Fibroblast of peridontal ligament (primary cell): Measurements from ENCODE around the gene C15orf62.

Source experiments
- DNase-seq: peaks from one replicate; pipeline ENCODE4 v3.0.0-alpha.2; 2010; ENCODE audit errors: extremely low read depth

C15orf62 gene, protein sequence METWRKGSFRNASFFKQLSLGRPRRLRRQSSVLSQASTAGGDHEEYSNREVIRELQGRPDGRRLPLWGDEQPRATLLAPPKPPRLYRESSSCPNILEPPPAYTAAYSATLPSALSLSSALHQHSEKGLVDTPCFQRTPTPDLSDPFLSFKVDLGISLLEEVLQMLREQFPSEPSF

DNA sequence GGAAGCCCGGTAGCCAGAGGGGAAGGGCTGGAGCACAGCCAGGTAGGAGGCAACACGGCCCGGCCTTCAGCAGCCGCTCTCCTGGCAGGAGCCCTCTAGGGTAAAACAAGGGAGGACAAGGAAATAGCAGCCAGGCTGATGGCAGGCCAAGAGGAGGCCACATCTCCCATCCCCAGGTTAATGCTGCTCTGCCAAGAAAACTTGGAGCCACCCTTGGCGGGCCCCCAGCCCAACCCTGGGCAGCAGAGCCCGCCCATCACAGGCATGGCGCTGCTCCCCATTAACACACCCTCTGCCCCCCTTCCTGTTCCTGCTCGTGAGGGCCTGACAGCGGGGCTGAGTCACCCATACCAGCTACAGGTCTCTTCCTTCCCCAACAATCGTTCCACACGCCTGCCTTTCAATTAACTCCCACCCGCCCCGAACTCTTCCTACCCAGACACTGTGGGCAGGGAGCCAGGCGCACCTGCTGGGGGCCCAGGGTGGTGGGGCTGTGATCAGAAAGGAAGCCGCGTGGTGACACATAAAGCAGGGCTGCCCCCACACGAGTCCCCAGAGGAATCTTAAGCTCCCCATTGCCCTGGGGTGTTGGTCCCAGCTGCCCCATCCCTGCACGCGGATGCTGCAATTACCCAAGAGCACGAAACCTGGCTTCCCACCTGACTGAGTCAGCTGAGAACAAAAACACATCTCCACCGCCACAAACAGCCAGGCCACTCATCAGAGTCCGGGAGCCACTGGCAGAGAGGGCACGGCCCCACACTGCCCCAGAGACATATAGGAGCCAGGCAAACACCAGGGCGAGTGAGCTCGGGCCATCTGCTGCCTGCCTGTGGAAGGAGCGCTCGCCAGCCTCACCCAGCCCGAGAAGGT is at the start of gene C15orf62:
TSS of gene C15orf62 (plus strand) at position 707 of the 873 bp plus-strand sequence. CDS start 516 bp downstream, outside the sequence.
- DNase-seq, result no peak

DNA sequence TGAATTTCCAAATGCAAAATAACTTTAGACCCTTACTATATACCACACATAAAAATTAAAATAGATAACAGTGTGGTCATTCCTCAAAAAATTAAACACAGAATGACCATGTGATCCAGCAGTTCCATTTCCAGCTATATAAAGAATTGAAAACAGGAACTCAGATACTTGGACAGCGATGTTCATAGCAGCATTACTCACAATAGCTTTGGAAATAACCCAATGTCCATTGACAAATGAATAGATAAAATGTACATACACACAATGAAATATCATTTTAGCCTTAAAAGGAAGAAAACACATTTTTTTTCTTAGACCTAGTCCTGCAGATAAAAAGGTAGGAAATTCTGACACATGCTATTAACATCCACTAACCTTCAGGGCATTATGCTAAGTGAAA is 48.1 kb upstream of the C15orf62 start:
- peak; percentile 33 for DNase-seq

DNA sequence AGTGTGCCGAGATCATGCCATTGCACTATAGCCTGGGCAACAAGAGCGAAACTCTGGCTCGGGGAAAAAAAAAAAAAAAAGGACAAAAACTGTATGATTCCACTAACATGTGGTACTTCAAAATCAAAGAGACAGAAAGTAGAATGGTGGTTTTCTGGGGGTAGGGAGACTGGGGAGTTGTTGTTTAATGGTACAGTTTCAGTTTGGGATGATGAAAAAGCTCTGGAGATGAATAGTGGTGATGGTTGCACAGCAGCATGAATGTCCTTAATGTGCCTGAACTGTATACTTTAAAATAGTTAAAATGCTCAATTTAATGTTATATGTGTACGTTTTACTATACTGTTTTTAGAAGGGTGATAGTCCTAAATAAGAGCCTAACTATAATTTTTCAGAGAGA is 47.4 kb upstream of the C15orf62 start:
- DNase-seq, result no peak

DNA sequence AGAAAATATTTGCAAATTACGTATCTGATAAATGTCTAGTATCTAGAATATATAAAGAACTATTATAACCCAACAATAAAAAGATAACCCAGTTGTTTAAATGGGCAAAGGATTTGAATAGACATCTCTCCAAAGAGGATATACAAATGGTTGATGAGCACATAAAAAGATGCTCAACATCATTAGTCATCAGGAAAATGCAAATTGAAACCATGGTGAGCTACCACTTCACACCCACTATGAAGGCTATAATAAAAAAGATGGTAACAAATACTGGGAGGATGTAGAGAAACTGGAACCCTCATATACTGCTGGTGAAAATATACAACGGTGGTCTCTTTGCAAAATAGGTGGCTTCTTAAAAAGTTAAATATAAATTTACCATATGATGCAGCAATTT is 46.8 kb upstream of the C15orf62 start:
- DNase-seq, result peak; percentile 31

DNA sequence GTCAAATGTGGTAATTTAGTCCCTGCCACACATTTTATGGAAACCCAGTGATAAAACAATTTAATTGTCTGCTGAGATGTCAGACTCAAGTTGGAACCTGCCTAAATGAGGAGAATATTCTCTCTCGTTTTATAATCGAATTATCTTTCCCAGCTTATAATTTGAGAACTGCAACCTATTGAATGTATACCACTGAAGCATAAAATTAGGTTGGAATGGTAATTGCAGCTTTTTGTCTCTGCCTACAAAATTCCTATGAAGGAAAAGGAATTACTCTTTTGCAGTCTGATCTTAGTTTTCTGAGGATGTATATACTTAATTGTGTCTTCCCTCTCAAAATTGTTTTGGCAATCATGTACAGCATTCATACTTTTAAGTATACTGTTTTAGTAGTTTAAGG is 45.9 kb upstream of the C15orf62 start:
- DNase-seq, result no peak

DNA sequence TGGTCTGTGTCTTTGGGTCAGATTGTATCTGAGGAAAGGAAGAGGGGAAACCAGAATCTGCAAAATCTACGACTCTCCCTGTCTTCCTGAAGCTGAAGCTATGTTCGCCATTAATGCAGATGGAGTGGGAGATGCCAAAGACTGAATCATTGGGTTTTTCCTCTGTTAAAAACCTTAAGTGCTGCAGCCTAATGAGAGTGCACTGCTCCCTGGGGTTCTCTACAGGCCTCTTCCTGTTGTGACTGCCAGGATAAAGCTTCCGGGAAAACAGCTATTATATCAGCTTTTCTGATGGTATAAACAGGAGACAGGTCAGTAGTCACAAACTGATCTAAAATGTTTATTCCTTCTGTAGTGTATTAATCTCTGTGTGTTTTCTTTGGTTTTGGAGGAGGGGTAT is 38.7 kb upstream of the C15orf62 start:
- DNase-seq, result no peak

DNA sequence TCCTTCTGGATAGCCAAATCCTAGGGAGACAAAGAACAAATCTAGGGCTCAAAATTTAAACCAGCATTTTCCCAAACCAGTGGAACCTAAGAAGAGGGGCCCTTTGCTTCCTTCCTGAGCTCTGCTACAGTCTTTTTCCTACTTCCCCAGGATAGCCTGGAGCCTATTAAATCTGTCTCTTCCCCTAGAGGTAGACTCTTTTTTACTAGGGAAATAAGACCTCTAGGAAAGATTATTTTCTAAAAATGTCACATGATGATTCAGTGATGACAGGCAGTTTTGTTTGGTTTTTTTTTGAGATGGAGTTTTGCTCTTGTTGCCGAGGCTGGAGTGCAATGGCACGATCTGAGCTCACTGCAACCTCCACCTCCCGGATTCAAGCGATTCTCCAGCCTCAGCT is 33.2 kb upstream of the C15orf62 start:
- no peak for DNase-seq

DNA sequence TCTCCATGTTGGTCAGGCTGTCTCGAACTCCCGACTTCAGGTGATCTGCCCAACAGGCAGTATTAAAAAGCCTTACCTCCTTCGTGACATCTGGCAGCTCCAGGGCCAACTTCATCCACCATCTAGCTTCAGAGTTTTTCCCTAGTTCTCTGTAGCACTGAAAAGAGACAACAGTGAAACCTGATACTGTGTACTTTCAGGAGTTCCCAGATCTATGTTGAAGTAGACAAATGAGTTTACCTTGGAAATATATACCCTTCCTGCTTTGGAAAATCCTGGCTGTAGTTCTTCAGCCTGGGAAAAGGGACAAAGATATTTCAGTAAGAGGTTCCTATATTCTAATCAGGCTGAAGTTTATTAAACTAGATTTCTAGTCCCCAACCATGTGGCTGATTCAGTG is 32.7 kb upstream of the C15orf62 start:
- no peak for DNase-seq

DNA sequence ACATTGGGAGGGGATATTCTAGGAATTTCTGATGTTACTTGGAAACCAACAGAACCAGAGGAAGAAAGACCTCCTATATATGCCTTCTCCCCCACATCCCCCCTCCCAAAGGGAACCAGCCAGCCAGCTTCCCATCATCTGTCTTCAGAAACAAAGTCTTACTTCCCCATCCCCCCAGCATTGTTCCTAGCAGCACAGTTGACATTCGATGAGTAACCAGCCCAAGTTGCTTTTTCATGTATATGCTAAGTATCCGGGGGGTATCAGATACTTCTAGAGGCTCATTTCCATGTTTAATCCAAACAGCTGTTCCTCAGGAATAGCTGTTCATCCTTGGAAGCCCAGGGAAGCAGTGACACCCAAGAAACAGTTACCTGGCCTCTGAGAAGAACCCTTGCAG is 30.7 kb upstream of the C15orf62 start:
- DNase-seq, result no peak

DNA sequence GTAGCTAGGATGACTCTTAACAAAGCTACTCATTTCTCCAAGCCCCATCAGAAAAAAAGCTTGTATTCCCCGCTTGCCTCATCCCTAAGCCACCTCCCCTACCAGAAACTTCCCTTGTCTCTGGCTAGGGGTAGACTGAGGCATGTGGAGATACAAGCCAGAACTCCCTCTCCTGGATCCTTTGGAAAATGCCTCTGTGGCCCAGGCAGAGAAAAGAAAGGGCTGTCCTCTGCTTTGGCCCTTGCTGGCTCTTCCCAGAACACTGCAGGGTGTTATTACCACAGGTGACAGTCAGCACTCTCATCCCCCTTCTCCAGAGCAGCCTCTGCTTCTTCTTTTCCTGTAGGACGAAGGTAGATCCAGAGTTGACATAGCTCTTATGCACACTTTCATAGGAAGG is 29.9 kb upstream of the C15orf62 start:
- no peak for DNase-seq

DNA sequence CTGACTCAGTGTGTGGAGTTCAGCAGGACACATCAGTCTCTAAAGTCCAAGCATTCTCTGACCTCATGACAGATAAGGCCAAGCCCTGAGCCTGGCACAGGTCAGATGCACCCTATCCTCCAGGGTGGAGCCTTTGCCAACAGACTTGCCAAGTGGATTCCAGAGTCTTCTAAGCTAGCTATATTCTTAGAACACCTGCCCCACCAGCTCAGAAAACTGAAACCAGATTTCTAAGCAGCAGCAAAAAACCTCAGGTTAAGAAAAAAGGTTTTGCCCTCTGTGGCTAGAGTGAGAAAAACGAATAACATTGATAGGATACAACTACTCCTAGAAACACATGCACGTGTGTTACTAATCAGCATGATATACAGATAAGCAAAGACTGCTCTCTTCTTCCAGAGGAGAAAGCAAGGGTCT is 26.3 kb upstream of the C15orf62 start:
- DNase-seq, result no peak

DNA sequence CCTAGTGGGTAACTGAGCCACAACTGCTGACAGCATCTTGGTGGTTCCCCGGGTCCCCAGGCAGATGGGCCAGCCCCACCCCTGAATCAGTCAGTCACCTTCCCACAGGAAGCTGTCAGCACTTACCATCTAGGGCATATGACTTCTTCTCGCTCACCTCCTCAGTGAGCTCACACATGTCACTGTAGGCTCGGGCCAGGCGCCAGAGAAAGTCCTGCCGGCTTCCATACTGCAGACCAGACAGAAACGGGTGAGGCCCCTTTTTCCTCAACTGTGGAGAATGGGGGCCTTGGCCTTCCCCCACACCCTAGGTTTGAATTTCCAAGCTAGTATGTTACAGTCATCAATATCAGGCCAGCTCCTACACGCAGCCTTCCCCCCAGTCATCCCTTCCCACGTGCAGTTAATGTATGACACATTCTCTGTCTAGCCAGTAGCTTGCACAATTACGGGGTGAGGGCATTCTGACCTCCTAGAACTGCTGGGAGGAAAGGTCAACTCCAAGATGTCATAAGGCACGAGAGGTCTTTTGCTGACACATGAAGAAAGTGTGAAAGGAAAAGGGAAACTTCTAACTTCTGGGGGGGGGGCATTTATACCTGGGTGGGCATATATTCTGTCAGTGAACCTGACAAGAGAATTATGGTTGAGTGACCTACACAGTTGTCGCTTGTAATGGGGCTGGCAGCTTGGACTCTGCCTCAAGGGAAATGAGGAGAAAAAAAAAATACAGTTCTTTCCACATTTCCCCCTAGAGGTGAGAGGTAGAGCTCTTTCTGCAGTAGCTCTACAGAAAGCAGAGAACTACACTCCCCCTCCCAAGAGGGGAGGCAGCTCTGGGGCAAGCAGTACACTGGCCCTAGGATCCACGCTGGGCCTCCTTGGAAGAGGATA is 25.6 kb upstream of the C15orf62 start:
- peak; percentile 67 for DNase-seq

DNA sequence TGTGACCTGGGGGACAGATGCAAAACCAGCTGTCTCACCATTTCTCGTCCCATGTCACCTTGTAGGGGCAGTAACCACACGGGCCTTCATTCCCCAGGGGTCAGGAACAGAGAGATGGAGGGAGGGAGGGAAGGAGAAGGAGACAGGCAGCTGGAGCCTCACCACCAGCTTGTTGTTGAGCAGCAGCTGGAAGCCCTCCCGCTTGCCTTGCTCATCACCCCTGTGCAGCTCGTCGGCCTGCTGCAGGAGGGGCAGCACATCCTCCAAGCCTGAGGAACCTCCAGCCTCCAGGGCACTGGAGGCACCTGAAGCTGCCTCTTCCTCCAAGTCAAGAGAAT is 25.0 kb upstream of the C15orf62 start:
- no peak for DNase-seq

DNA sequence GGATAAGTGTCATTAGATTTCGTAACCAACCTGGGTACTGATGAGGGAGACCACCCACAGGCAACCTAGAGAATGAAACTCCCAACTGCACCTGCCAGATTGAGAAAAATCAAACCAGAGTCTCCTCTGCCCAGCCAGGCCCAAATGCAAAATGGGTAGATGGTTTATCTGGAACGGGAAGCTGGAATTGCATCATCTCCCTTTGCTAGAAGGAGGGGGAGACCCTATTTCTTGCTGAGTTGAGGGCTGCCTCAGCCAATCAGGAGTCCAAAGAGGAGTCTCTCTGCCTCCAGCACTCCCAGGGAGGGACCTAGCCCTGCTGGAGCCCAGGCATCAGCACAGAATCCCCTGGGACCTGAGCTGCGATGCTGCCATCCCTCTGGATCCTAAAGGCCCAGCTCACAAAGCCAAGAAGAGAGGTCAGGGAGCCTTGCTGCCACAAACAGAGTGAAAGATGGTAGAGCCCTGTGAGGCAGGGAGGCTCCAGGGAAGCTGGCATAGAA is 22.8 kb upstream of the C15orf62 start:
- peak; percentile 51 for DNase-seq

DNA sequence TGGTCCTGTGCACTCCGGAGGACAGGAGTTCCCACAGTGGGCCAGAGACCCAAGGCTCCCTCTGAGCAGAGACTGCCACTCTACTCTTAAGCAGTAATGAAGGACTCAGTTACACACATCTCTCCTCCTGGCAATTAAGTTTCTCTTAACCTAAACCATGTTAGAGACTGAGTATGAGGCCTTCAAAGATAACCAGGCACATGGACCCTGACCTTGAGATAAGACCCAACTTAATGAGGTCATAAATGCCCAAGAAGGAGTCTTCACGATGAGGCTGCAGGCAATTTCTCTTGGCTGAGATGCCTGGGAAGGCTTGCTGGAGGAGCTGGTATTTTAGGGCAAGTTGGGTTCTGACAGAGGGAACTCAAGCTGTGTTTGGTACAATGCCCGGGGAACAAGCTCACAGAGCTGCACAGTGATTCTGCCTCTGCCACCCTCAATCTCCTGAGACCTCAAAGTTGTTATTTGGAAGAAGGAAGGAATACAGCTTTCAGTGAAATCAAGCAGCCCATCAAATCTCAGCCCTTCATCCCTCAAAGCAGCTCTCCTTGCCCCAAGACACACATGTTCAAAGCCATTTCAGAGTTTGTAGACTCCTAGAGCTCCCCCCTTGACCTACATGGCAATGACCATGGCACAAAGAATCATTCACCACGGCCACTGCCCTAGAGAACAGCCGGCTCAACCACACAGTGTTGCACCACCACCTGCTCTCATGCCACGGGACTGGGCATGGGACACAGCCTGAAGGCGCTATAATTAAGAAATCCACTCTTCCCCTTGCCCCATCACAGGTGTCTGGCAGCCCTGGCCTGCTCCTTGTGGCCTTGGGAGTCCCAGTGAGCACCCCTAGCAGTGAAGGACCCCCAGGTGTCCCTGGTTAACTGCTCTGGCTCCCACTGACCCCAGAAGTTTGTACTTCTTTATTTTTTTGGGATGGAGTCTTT is 21.8 kb upstream of the C15orf62 start:
- DNase-seq, result no peak

DNA sequence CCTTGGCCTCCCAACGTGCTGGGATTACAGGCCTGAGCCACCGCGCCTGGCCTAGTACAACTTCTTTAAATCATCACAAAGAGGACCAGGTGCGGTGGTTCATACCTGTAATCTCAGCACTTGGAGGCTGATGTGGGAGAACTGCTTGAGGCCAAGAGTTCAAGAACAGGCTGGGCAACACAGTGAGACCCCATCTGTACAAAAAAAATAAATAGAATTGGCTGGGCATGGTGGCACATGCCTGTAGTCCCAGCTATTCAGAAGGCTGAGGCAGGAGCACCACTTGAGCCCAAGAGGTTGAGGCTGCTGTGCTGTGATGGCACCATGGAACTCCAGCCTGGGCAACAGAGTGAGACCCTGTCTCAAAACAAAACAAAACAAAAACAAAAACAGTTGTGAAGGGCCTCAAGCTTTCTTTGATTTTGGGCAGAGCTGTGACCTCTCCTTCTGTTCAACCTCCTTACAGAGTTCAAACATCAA is 20.6 kb upstream of the C15orf62 start:
- no peak for DNase-seq

DNA sequence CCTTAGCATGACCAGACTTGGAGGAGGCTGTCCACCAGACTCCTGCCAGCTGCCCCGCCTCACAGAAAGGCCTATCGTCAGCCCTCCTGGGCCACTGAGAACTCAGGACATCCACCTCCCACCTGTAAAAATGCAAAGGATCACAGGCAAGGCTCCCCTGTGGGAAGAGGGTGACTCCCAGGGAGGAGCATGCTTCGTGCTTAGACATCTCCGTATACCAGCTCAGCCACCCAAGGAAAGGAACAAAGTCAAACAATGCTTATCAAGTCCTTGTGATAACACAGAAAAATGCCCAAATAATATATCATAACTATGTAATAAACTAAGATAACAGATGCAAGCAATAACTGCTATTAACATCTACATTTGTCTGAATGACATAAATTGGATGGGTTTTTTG is 18.9 kb upstream of the C15orf62 start:
- no peak for DNase-seq

DNA sequence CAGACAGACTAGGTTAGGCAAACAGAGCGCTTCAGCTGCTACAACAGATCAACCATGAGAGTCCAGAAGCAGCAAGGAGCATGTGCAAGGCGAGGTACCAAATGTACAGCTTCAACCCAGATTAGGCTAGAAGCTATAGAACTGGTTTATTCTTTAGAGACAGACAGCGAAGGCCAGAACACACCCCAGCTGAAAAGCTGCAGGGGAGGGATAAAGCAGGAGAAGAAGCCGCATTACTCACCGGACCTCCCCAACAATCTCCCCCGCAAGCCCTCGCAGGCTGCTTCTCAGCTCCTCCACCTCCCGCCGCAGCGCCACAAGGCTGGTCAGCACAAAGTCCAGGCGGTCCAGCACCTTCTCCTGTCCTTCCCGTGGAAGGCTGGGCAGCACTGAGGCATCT is 18.0 kb upstream of the C15orf62 start:
- DNase-seq, result no peak

DNA sequence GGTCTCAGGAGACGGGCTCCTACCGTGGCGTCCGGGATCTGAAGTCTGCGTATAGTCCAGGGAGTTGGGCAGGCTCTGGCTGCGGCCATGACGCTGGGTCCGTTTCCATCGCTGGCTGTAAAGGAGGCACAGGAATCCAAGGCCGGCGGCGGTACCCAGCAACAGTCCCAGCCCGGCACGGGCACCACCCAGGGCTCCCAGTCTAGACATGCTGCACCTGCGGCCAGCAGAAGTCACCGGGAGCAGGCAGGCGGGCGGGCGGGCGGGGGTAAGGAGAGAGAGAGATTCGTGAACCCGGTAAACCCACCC is 15.3 kb upstream of the C15orf62 start:
- peak; percentile 6 for DNase-seq

DNA sequence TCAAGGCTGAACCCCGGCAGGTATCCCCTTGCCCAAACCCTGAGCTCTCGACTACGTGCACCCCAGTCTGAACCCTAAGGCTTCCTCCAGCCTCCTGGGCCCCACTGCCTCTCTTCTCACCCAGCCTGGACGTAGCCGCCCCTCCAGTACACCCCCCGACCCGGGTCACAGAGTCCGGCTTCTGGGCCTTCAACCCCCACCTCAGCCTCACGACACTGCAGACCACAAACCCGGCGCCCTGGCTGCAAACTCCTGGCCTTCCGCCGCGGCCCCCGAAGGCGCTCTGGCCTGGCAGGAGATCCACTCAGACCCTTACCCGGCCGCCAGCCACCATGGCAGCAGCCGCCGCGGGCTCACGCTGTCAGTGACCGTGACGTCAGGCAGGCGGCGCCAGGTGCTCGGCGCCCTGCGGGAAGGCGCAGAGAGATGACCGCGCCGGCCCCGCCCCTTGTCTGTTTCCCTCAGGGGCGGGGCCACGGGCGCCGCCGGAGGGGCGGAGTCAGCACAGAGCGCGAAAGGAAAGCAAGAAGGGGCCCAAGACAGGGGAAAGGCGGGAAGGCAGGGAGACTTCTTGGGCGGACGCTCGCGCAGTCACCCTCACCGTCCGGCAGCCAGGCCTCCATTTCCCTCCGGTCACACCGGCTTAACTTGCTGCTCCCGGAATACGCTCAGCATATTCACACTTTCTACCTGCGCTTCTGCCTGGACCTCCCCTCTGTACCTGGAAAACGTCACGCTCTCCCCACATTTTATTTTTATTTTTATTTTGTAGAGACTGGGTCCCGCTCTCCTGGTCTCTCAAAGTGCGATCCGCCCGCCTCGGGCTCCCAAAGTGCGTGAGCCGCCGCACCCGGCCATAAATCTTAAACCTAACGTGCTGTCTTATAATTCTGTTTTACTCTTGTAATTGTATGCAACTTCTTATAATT is 14.6 kb upstream of the C15orf62 start, which contains the start of gene RMDN3:
TSS of gene RMDN3 (minus strand) at position 372 of the 929 bp plus-strand sequence. CDS start 471 bp downstream, outside the sequence.
- DNase-seq, result peak; percentile 86
